ENCODE results near the gene TFIP11.

The TFIP11 gene

DNA sequence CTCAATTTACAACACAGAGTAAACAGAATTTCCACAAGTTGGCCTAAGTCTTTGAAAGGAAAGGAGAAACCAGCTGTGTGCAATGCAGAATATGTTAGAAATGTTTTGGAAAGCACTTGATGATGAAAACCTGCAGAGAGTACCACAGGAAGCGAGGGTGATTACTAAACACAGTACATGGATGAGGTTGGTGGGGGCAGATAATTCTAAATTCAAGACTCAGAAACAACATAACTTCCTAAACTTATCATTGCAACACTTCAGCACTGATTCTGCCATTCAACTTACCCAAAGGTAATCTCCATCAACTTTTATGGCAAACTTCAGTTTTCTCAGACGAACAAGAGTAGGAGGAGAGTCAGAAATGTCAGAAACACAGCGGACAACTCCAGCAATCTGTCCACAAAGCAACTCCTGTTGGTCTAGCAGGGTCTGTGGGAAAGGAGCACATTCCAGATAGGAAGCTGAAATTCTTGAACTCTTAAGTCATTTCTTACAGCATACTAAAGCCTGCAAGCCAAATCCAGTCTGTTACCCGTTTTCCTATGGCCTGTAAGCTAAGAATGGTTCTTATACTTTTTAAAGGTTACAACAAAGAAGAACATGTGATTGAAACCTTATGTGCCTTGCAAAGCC, 35.5 kb downstream of the TFIP11 start:
- DNase-seq: no peak

- no peak for DNase-seq
Measured at GRCh38 chr22:26474682-26475081, 37.6 kb downstream of the TFIP11 start.

DNA sequence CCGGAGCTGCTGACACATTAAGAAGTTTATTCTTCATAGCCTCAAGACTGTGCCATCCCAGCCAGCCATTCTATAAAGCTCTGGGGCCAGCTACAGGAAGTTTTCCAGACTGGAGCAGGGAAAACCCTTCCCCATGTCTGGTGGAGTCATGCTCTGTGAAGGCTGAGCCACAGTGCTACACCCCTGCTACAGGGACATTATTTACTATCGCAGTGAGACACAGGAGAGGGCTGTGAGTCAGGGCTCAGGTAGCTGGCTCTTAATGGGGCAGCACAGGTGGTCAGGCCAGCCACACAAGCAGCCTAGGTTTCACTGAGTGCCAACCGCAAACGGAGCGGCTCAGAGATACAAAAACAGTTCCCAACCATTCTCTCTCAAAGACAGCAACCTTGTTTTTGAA, 40.8 kb downstream of the TFIP11 start:
- DNase-seq: no peak

DNA sequence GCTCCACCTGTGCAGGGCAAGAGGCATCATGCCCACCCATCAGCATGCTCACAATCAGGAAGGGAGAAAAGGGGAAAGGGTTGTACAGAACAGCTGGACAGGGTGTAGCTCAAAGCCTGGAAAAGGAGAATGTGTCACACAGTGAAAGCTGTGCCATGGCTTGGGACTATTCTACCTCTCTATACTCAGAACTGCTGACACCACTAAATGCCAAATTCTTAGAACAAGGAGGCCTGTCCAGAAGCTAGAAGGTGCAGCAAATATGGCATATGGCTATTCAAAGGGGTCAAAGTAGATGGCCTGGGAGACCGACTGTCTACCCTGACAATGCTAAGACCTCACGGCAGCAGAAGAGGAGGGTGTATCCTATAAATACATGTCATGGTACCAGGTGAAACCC, 41.5 kb downstream of the TFIP11 start:
- no peak for DNase-seq

DNA sequence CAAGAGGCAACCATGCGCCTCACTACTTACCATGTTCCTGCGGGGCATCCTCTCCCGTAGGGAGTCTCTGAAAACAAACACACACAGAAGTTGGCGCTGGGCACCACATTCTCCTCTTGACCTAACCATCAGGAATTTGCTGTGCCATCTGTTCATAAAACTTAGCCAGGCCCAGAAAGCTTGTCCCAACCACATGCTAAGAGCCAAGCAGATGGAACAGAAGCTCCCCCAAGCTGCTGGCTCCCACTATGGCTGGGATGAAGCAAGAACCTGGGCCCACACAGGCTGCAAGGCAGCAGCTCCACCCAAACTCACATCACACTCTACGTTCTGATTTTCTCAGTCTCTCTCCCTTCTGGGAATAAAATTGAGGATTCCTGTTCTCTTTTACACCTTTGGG, 46.1 kb downstream of the TFIP11 start:
- DNase-seq: peak; percentile 92 to 98

GRCh38 chr22:26464312-26464711, 48.0 kb downstream of the TFIP11 start:
- no peak for DNase-seq

- no peak for DNase-seq
Measured at GRCh38 chr22:26463688-26464087, 48.6 kb downstream of the TFIP11 start.

- peak in 1 of 2 experiments; percentile 70 for DNase-seq
Measured at GRCh38 chr22:26463101-26463661, 49.1 kb downstream of the TFIP11 start.

DNA sequence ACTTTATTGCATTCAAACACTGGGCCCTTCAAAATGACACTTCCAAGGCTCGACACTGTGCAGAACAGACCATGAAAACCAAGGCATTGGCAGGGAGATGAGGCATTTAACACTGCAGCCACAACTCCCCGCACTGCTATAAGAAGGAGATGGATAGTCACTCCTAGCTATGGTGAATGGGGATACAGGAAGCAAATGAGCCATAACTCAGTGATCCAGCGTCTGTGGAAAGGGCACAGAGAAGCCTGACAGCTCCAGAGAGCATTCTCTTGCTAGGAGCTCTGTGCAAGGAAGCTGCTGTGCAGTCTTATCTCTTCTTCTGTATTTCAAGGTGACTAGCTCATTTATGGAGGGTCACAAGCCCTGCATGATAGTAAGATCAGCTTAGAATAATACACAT, 49.6 kb downstream of the TFIP11 start:
- DNase-seq: no peak

- no peak for DNase-seq
Measured at GRCh38 chr22:26462051-26462450, 50.2 kb downstream of the TFIP11 start.

DNA sequence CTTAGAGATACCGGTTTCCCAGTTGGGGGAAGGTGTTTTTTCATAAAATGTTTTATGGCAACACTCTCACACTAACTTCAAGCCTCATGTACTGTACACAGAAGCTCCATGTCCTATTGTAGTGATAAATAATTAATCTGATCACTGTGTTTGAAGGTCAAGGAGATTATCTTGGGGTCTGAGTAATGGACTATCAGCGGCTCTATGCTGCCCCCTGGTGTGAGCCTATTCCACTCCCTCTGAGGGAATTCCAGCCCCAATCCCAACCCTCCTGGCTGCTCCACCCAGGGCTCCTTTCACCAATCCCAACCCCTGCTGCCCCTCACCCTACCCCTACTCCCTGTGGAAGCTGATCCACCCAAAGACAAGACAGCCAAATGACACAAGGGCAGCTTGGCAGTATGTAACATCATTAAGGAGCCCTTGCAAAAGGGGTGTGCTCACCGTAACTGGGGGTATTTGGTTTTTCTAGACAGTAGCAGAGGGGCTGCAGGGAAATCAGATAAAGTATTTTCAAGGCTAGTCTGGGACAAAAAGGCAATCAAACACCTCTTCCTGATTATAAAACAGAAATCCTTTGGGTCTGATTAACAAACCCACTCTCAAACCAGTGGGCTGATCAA, 51.0 kb downstream of the TFIP11 start:
- DNase-seq: peak; percentile 24 to 74

DNA sequence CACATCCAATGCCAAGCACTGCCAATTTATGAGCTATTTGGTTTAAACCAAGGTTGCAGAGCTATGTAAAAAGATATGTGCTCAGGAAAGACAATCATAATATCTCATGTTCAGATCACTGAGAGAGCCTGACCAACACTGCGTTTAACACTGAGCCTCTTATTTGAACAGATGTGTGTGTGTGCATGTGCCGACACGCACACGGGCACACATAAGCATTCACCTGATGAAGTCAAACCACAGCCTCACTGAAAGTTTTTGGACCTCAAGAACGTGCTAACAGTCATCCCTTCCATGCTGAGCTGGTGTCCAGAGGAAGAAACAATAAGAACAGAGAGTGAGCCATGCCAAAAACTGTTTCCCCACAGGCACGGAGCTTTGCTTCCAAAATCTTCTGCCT, 52.1 kb downstream of the TFIP11 start:
- no peak for DNase-seq

DNA sequence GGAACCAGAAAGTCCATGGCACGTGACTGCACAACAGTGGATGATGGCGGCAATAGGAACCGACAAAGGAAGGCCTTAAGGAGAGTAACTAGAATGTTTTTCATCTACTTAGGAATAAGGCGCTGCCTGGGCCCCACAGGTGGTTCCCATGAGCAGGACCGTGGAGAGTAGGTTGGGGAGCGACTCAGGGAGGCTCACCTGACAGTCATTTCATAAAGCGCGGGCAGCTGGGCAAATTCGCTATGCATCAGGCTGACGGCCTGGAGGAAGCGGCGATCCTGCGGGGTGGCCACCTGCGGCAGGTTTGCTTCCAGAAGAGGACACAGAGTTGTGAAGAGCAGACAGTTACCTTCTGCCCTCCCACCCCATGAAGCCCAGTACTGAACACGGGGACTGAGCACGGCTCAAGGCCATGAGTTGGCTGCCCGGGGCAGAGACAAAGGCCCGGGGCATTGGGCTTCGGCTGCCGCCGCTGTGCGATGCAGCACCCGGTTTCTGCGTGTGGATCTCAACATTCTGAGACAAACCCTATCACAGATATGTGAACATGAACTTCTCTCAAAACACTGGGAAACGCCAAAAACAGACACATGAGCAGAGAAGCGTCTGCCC, 54.5 kb downstream of the TFIP11 start:
- DNase-seq: no peak

DNA sequence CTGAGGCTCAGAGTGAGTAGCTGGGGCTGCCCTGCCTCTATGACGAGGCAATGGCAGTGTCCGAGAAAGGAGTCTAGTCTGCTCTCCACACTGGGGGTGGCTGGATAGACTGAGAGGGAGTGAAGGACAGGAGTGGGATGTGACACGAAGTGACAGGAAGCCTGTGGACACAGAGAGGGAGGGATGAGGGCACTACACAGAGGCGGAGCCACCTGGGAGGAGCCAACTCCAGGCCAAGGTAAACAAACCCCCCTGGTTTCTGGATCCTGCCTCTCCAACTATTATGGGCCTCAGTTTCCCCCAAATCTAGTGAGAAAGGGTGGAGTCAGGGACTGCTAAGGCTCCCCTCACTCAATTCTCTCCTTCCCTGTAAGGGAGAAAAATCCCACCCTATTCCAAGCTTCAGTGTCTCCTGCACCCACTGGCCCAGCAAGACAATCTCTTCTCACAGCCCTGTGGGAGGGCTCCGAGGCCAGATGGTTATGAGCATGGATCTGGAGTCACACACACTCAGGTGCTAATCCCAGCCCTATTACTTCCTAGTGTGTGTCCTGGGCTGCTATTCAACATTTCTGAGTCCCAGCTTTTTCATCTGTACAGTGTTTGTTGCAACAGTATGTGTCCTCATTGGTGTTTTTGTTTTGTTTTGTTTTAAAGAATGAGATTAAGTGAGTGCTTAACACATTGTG, 58.3 kb downstream of the TFIP11 start:
- peak; percentile 30 to 87 for DNase-seq

- no peak for DNase-seq
Measured at GRCh38 chr22:26453216-26453615, 59.1 kb downstream of the TFIP11 start.

- DNase-seq: no peak
Measured at GRCh38 chr22:26452236-26453016, 59.8 kb downstream of the TFIP11 start.

GRCh38 chr22:26450453-26451185, 61.7 kb downstream of the TFIP11 start:
- DNase-seq: peak; percentile 86 to 94

GRCh38 chr22:26448941-26449340, 63.3 kb downstream of the TFIP11 start:
- no peak for DNase-seq

GRCh38 chr22:26448334-26448733, 63.9 kb downstream of the TFIP11 start:
- DNase-seq: no peak

GRCh38 chr22:26447584-26448329, 64.5 kb downstream of the TFIP11 start:
- DNase-seq: peak; percentile 90 to 94

All from NCI-H524 (cell line).